Activated B cell treated with CpG ODN at 0.5 μM for 24 hours (primary cell): ENCODE data around the gene POLR3H. TPM values are rescaled to one million over a fixed set of nuclear protein-coding genes. Genes with fewer than 3 reads are reported as not detected.
"Not testable (repeated sequence)": the region's sequence is repeated elsewhere in the genome, so short reads cannot be mapped to it uniquely, and the experiment has no call there.

ENCODE experiments used
- ATAC-seq: fragments of 200-7000 bp; cut with Tn5 transposase; one replicate; pipeline ENCODE4 v1.10.0; 2021; ENCODE audit warnings: low read depth, mild to moderate bottlenecking, moderate library complexity
- CTCF ChIA-PET: fragments of 350-600 bp; sonication (Branson Sonifier 250); formaldehyde crosslinking; loops from one replicate; lab custom pipeline; 2021; ENCODE audit warnings: antibody characterized with exemption; lab: Charles Lee
- POLR2A ChIA-PET: fragments of 350-600 bp; sonication (Branson Sonifier 250); formaldehyde crosslinking; loops from one replicate; lab custom pipeline; 2021; ENCODE audit warnings: antibody characterized with exemption; lab: Charles Lee
- DNase-seq: peaks from one replicate; pipeline ENCODE4 v3.0.0; 2022
- H3K27ac Mint-ChIP-seq: one replicate; pipeline ENCODE4 v1.8.0; 2020; ENCODE audit warnings: mixed read lengths
- H3K27me3 Mint-ChIP-seq: one replicate; pipeline ENCODE4 v1.8.0; 2021; ENCODE audit warnings: mixed read lengths
- H3K36me3 Mint-ChIP-seq: one replicate; pipeline ENCODE4 v1.8.0; 2021; ENCODE audit warnings: low read depth, mixed read lengths
- H3K4me1 Mint-ChIP-seq: one replicate; pipeline ENCODE4 v1.8.0; 2021; ENCODE audit warnings: mixed read lengths
- H3K4me3 Mint-ChIP-seq: one replicate; pipeline ENCODE4 v1.8.0; 2020; ENCODE audit warnings: mild to moderate bottlenecking, mixed read lengths
- H3K9me3 Mint-ChIP-seq: one replicate; pipeline ENCODE4 v1.8.0; 2020; ENCODE audit warnings: mixed read lengths
- intact Hi-C: fragments of 100-400 bp; cut with micrococcal nuclease; formaldehyde crosslinking; loops from one replicate; pipeline ENCODE4 v1.15.1; 2024
- total RNA-seq: library from RNA; stranded (reverse); gene quantifications from 2 replicates; pipeline ENCODE4 v1.2.3, GENCODE V29; 2022
- TF ChIP-seq, protein P1 (sequence below): fragments of 200-600 bp; IDR thresholded peaks from one replicate; pipeline ENCODE4 v1.8.0; 2022; ENCODE audit warnings: antibody characterized with exemption, mild to moderate bottlenecking

The POLR3H gene
- total RNA-seq, 1 donor from 2014 or later = 43.9 TPM

- H3K4me1 Mint-ChIP-seq = no peaks in the 10 kb centered on the region
- TF ChIP-seq, protein P1, sequence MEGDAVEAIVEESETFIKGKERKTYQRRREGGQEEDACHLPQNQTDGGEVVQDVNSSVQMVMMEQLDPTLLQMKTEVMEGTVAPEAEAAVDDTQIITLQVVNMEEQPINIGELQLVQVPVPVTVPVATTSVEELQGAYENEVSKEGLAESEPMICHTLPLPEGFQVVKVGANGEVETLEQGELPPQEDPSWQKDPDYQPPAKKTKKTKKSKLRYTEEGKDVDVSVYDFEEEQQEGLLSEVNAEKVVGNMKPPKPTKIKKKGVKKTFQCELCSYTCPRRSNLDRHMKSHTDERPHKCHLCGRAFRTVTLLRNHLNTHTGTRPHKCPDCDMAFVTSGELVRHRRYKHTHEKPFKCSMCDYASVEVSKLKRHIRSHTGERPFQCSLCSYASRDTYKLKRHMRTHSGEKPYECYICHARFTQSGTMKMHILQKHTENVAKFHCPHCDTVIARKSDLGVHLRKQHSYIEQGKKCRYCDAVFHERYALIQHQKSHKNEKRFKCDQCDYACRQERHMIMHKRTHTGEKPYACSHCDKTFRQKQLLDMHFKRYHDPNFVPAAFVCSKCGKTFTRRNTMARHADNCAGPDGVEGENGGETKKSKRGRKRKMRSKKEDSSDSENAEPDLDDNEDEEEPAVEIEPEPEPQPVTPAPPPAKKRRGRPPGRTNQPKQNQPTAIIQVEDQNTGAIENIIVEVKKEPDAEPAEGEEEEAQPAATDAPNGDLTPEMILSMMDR = no peak
- DNase-seq = no peak
- no peak for ATAC-seq
- CTCF ChIA-PET = no interaction called here
- intact Hi-C loops = no loop called here
- POLR2A ChIA-PET = interaction anchor here (0.6 kb wide), 1 partner anchor 514 kb away, joined by 3 read pairs; no protein-coding TSS in a partner anchor
- peaks cover 26% of the 10 kb centered on the region for H3K27me3 Mint-ChIP-seq
- no peaks in the 10 kb centered on the region for H3K36me3 Mint-ChIP-seq
- no peaks in the 10 kb centered on the region for H3K9me3 Mint-ChIP-seq
- H3K4me3 Mint-ChIP-seq = no peak overlapping the region
- no peak overlapping the region for H3K27ac Mint-ChIP-seq
Measured at GRCh38 chr22:41561335-41561734, 17.1 kb upstream of the POLR3H start.

DNA sequence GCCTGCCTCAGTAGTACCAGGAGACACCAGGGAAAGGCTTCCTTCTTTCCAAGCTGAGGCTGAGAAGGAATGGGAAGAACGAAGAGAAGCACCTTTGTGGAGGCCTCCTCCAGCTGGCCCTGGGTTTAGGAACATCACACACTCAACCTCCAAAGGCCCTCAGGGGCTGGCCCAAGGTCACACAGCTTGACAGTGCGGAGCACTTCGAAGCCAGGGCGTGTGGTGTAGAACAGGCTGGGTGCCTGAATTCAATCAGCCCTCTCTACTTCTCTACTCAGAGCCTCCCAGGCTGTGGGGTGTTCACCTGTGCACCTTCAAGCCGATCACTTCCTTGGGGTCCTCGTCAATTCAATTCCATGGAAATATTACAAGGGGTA, 15.8 kb upstream of the POLR3H start:
- H3K4me3 Mint-ChIP-seq = no peak overlapping the region
- peaks cover 26% of the 10 kb centered on the region for H3K27me3 Mint-ChIP-seq
- H3K4me1 Mint-ChIP-seq = no peaks in the 10 kb centered on the region
- H3K27ac Mint-ChIP-seq = no peak overlapping the region
- DNase-seq (no peak), ATAC-seq (no peak)
- intact Hi-C loops = no loop called here
- ChIA-PET POLR2A (interaction anchor here (1.0 kb wide), 1 partner anchor 61 kb away, joined by 4 read pairs; the partner anchor contains the start of genes DESI1 and XRCC6), CTCF (no interaction called here)
- H3K36me3 Mint-ChIP-seq = no peaks in the 10 kb centered on the region
- no peaks in the 10 kb centered on the region for H3K9me3 Mint-ChIP-seq
- TF ChIP-seq, protein P1 = no peak

- H3K27me3 Mint-ChIP-seq = peaks cover 28% of the 10 kb centered on the region
- DNase-seq, H3K4me1 Mint-ChIP-seq, H3K9me3 Mint-ChIP-seq, H3K27ac Mint-ChIP-seq, CTCF ChIA-PET, ATAC-seq, H3K4me3 Mint-ChIP-seq, intact Hi-C loops, POLR2A ChIA-PET, H3K36me3 Mint-ChIP-seq: not testable (repeated sequence)
Measured at GRCh38 chr22:41558241-41558630, 14.0 kb upstream of the POLR3H start.

- Mint-ChIP-seq H3K4me3 (no peak overlapping the region), H3K36me3 (no peaks in the 10 kb centered on the region), H3K4me1 (no peaks in the 10 kb centered on the region), H3K9me3 (no peaks in the 10 kb centered on the region), H3K27me3 (peaks cover 29% of the 10 kb centered on the region), H3K27ac (no peak overlapping the region)
- ATAC-seq = no peak
- intact Hi-C loops = no loop called here
- TF ChIP-seq, protein P1 = no peak
- POLR2A ChIA-PET = no interaction called here
- DNase-seq = no peak
- CTCF ChIA-PET = no interaction called here
Measured at GRCh38 chr22:41557401-41558240, 13.4 kb upstream of the POLR3H start.

GRCh38 chr22:41556561-41556960, 12.3 kb upstream of the POLR3H start:
- H3K4me3 Mint-ChIP-seq = no peak overlapping the region
- DNase-seq (no peak), ATAC-seq (no peak)
- H3K9me3 Mint-ChIP-seq = no peaks in the 10 kb centered on the region
- H3K36me3 Mint-ChIP-seq = no peaks in the 10 kb centered on the region
- intact Hi-C loops = no loop called here
- ChIA-PET CTCF (no interaction called here), POLR2A (no interaction called here)
- no peaks in the 10 kb centered on the region for H3K4me1 Mint-ChIP-seq
- H3K27ac Mint-ChIP-seq = no peak overlapping the region
- TF ChIP-seq, protein P1 = no peak
- H3K27me3 Mint-ChIP-seq = peaks cover 25% of the 10 kb centered on the region
